DOHH2 (cell line): ENCODE results near the gene CFAP77.

ENCODE experiments used
- H3F3A ChIP-seq: fragments of 200-600 bp; sonication (generic), shearing (Covaris generic); 2 replicates; pipeline ENCODE4 v1.6.0; 2016; ENCODE audit warnings: antibody characterized with exemption, mild to moderate bottlenecking; ENCODE audit not compliant: control insufficient read depth, insufficient read depth
- H3K27ac ChIP-seq: fragments of 200-600 bp; sonication (generic); 2 replicates; pipeline ENCODE4 v1.5.1; 2014; ENCODE audit warnings: low read depth, mild to moderate bottlenecking, low read length, moderate library complexity
- H3K27me3 ChIP-seq: fragments of 200-600 bp; sonication (generic); 2 replicates; pipeline ENCODE4 v1.6.1; 2014; ENCODE audit warnings: mild to moderate bottlenecking, low read length, mixed read lengths; ENCODE audit not compliant: control insufficient read depth
- H3K36me3 ChIP-seq: fragments of 200-600 bp; sonication (generic); 2 replicates; pipeline ENCODE4 v1.6.1; 2014; ENCODE audit warnings: mild to moderate bottlenecking, low read length, moderate library complexity, mixed read lengths; ENCODE audit not compliant: control insufficient read depth
- H3K4me1 ChIP-seq: fragments of 200-600 bp; sonication (generic); 2 replicates; pipeline ENCODE4 v1.6.1; 2014; ENCODE audit warnings: mild to moderate bottlenecking, low read length, mixed read lengths; ENCODE audit not compliant: control insufficient read depth
- H3K4me2 ChIP-seq: fragments of 200-600 bp; sonication (generic); 2 replicates; pipeline ENCODE4 v1.6.0; 2014; ENCODE audit warnings: mild to moderate bottlenecking, low read length, moderate library complexity
- H3K4me3 ChIP-seq: fragments of 200-600 bp; sonication (generic); 2 replicates; pipeline ENCODE4 v1.5.1; 2014; ENCODE audit warnings: mild to moderate bottlenecking, low read length, mixed read lengths
- H3K79me2 ChIP-seq: fragments of 200-600 bp; sonication (generic); 2 replicates; pipeline ENCODE4 v1.6.1; 2014; ENCODE audit warnings: mild to moderate bottlenecking, low read length, mixed read lengths; ENCODE audit not compliant: control insufficient read depth
- H3K9me2 ChIP-seq: fragments of 200-600 bp; sonication (generic); replicated peaks from 2 replicates; pipeline ENCODE4 v1.6.1; 2014; ENCODE audit warnings: mild to moderate bottlenecking, low read length, mixed read lengths; ENCODE audit not compliant: control insufficient read depth
- H3K9me3 ChIP-seq: fragments of 200-600 bp; sonication (generic); 2 replicates; pipeline ENCODE4 v1.6.1; 2014; ENCODE audit warnings: antibody characterized with exemption, low read length, mixed read lengths; ENCODE audit not compliant: control insufficient read depth, insufficient read depth
- H4K20me1 ChIP-seq: fragments of 200-600 bp; sonication (generic); 2 replicates; pipeline ENCODE4 v1.6.0; 2014; ENCODE audit warnings: low read depth, mild to moderate bottlenecking, antibody characterized with exemption, low read length, moderate library complexity; ENCODE audit not compliant: control insufficient read depth, insufficient read depth
- CTCF ChIP-seq: fragments of 200-600 bp; sonication (generic); IDR thresholded peaks from one replicate; pipeline ENCODE4 v1.5.1; 2014; ENCODE audit warnings: antibody characterized with exemption, mild to moderate bottlenecking, low read depth, low read length; ENCODE audit not compliant: poor library complexity, severe bottlenecking
- EZH2phosphoT487 ChIP-seq: fragments of 200-600 bp; sonication (generic); IDR thresholded peaks from 2 replicates; pipeline ENCODE4 v1.6.1; 2017; ENCODE audit warnings: borderline replicate concordance, mild to moderate bottlenecking, antibody characterized with exemption, low read length, moderate library complexity, mixed read lengths

CFAP77 gene

GRCh38 chr9:132518626-132519025 lies 108.6 kb downstream of the CFAP77 start:
- Histone ChIP-seq H3K4me3 (no peak overlapping the region), H4K20me1 (no peaks in the 10 kb centered on the region), H3K27ac (no peak overlapping the region), H3K9me3 (no peaks in the 10 kb centered on the region), H3K36me3 (no peaks in the 10 kb centered on the region), H3K4me2 (no peak overlapping the region), H3K27me3 (no peaks in the 10 kb centered on the region), H3K4me1 (no peaks in the 10 kb centered on the region), H3F3A (no peaks in the 10 kb centered on the region), H3K79me2 (no peaks in the 10 kb centered on the region), H3K9me2 (no peaks in the 10 kb centered on the region)
- TF ChIP-seq CTCF = no peak
- TF ChIP-seq EZH2phosphoT487 = no peak

- H3K27me3 ChIP-seq = no peaks in the 10 kb centered on the region
- no peaks in the 10 kb centered on the region for H3K9me2 ChIP-seq
- TF ChIP-seq EZH2phosphoT487 (no peak), CTCF (no peak)
- no peaks in the 10 kb centered on the region for H3K79me2 ChIP-seq
- no peaks in the 10 kb centered on the region for H3K4me1 ChIP-seq
- H3K27ac ChIP-seq = no peak overlapping the region
- H3K9me3 ChIP-seq = no peaks in the 10 kb centered on the region
- no peaks in the 10 kb centered on the region for H3K36me3 ChIP-seq
- no peaks in the 10 kb centered on the region for H3F3A ChIP-seq
- no peak overlapping the region for H3K4me2 ChIP-seq
- no peaks in the 10 kb centered on the region for H4K20me1 ChIP-seq
- H3K4me3 ChIP-seq = no peak overlapping the region
These were observed 109.0 kb downstream of the CFAP77 start for GRCh38 chr9:132519033-132519432.

GRCh38 chr9:132520612-132521011 lies 110.6 kb downstream of the CFAP77 start:
- no peak overlapping the region for H3K4me2 ChIP-seq
- H3K4me1 ChIP-seq = no peaks in the 10 kb centered on the region
- H3K4me3 ChIP-seq = no peak overlapping the region
- H3K79me2 ChIP-seq = no peaks in the 10 kb centered on the region
- H3K27ac ChIP-seq = no peak overlapping the region
- TF ChIP-seq CTCF = no peak
- no peak for TF ChIP-seq EZH2phosphoT487
- no peaks in the 10 kb centered on the region for H3K9me2 ChIP-seq
- no peaks in the 10 kb centered on the region for H4K20me1 ChIP-seq
- H3K9me3 ChIP-seq = no peaks in the 10 kb centered on the region
- no peaks in the 10 kb centered on the region for H3F3A ChIP-seq
- H3K27me3 ChIP-seq = 0 out of 2 replicates have a peak, but pooled peaks cover 2% of the 10 kb centered on the region
- no peaks in the 10 kb centered on the region for H3K36me3 ChIP-seq
